ENCODE results near the gene CAPN13. TPM values are rescaled to one million over a fixed set of nuclear protein-coding genes. Genes with fewer than 3 reads are reported as not detected.

CAPN13 gene, protein sequence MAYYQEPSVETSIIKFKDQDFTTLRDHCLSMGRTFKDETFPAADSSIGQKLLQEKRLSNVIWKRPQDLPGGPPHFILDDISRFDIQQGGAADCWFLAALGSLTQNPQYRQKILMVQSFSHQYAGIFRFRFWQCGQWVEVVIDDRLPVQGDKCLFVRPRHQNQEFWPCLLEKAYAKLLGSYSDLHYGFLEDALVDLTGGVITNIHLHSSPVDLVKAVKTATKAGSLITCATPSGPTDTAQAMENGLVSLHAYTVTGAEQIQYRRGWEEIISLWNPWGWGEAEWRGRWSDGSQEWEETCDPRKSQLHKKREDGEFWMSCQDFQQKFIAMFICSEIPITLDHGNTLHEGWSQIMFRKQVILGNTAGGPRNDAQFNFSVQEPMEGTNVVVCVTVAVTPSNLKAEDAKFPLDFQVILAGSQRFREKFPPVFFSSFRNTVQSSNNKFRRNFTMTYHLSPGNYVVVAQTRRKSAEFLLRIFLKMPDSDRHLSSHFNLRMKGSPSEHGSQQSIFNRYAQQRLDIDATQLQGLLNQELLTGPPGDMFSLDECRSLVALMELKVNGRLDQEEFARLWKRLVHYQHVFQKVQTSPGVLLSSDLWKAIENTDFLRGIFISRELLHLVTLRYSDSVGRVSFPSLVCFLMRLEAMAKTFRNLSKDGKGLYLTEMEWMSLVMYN
- 0.25 TPM in 1 of 2 replicates, not detected in the other for total RNA-seq (ENCODE audit: low replicate concordance)

DNA sequence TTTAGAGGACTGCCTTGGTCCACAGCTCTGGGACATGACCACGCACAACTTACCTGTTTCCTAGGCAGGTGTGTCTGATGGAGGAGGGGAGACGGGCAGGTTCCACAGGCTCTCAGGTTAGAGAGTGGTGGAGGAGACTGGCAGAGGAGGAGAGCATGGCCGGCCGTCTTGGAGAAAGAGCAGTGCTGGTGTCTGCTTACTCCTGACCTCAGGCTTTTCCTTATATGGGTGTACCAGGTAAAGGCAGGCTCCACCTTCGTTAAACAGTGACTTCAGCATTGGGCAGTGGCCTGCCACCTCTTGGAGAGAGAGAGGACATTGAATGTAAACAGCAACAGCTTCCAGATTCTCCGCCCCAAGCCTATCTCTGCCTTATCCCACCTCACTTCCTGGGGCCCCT, at the start of gene CAPN13:
TSS of gene CAPN13 (minus strand) at position 198 of the 400 bp plus-strand sequence. CDS start 20,121 bp downstream, outside the sequence.
- Mint-ChIP-seq H3K4me3 (no peak within 1 kb of the TSS), H3K36me3 (no peaks in the 10 kb centered on the region), H3K27ac (no peak within 1 kb of the TSS), H3K27me3 (ENCODE audit: insufficient read depth, low read depth) (peaks cover 3% of the 10 kb centered on the region), H3K4me1 (no peaks in the 10 kb centered on the region), H3K9me3 (no peaks in the 10 kb centered on the region)
- Histone ChIP-seq H3K27me3 (no peaks in the 10 kb centered on the region), H4K20me1 (ENCODE audit: low read depth) (no peaks in the 10 kb centered on the region), H3K4me2 (no peak within 1 kb of the TSS), H3K4me1 (no peaks in the 10 kb centered on the region), H3K4me3 (no peak within 1 kb of the TSS), H3K27ac (no peak within 1 kb of the TSS), H3K79me2 (ENCODE audit: low read depth) (no peaks in the 10 kb centered on the region), H3K36me3 (no peaks in the 10 kb centered on the region), H3K9ac (no peak within 1 kb of the TSS), H3K9me3 (ENCODE audit: low read depth) (no peaks in the 10 kb centered on the region), H2AFZ (replicated peaks) (peak within 1 kb of the TSS; percentile 23), H3F3A (ENCODE audit: low read depth) (no peaks in the 10 kb centered on the region)
- TF ChIP-seq EZH2phosphoT487 (IDR thresholded peaks at IDR 0.05) (no peak), EZH2 (IDR thresholded peaks at IDR 0.05) (no peak)
- TF ChIP-seq, protein P1, sequence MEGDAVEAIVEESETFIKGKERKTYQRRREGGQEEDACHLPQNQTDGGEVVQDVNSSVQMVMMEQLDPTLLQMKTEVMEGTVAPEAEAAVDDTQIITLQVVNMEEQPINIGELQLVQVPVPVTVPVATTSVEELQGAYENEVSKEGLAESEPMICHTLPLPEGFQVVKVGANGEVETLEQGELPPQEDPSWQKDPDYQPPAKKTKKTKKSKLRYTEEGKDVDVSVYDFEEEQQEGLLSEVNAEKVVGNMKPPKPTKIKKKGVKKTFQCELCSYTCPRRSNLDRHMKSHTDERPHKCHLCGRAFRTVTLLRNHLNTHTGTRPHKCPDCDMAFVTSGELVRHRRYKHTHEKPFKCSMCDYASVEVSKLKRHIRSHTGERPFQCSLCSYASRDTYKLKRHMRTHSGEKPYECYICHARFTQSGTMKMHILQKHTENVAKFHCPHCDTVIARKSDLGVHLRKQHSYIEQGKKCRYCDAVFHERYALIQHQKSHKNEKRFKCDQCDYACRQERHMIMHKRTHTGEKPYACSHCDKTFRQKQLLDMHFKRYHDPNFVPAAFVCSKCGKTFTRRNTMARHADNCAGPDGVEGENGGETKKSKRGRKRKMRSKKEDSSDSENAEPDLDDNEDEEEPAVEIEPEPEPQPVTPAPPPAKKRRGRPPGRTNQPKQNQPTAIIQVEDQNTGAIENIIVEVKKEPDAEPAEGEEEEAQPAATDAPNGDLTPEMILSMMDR (IDR thresholded peaks at IDR 0.05): no peak
- DNase-seq (ENCODE audit: low spot score): peak; percentile 15

GRCh38 chr2:30847841-30848240, 40.6 kb upstream of the CAPN13 start:
- Histone ChIP-seq H3F3A (ENCODE audit: low read depth) (no peaks in the 10 kb centered on the region), H3K79me2 (ENCODE audit: low read depth) (no peaks in the 10 kb centered on the region), H3K4me3 (no peak overlapping the region), H2AFZ (replicated peaks) (no peak overlapping the region), H3K27ac (no peak overlapping the region), H4K20me1 (ENCODE audit: low read depth) (no peaks in the 10 kb centered on the region), H3K36me3 (no peaks in the 10 kb centered on the region), H3K9me3 (ENCODE audit: low read depth) (no peaks in the 10 kb centered on the region), H3K27me3 (no peaks in the 10 kb centered on the region), H3K9ac (no peak overlapping the region), H3K4me2 (no peak overlapping the region), H3K4me1 (no peaks in the 10 kb centered on the region)
- TF ChIP-seq, protein P1 (IDR thresholded peaks at IDR 0.05): no peak
- no peak for TF ChIP-seq EZH2 (IDR thresholded peaks at IDR 0.05)
- no peak for TF ChIP-seq EZH2phosphoT487 (IDR thresholded peaks at IDR 0.05)
- no peak overlapping the region for H3K27ac Mint-ChIP-seq
- no peak for DNase-seq (ENCODE audit: low spot score)
- H3K36me3 Mint-ChIP-seq: no peaks in the 10 kb centered on the region
- H3K27me3 Mint-ChIP-seq (ENCODE audit: insufficient read depth, low read depth): peaks cover 8% of the 10 kb centered on the region
- no peaks in the 10 kb centered on the region for H3K4me1 Mint-ChIP-seq
- no peak overlapping the region for H3K4me3 Mint-ChIP-seq
- peaks cover 19% of the 10 kb centered on the region for H3K9me3 Mint-ChIP-seq

DNA sequence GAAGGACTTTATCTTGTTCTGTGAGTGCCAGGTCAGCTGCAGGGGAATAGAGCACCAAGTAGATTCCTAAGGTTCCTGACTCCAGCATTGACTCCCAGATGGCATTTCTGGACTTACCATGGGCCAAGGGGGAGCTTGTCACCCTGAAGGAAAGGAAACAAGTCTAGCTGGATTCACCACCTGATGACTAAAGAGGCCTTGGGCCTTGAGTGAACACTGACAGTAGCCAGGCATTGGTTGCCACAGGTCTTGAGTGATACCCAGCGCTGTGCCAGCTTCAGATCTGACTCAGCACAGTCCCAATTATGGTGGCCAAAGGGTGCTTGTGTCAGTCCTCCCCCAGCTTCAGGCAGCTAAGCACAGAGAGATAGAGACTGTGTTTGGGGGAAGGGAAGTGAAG, 40.1 kb upstream of the CAPN13 start:
- H3K36me3 ChIP-seq: no peaks in the 10 kb centered on the region
- H3K9me3 Mint-ChIP-seq: peaks cover 19% of the 10 kb centered on the region
- TF ChIP-seq, protein P1 (IDR thresholded peaks at IDR 0.05): no peak
- H3K27me3 Mint-ChIP-seq (ENCODE audit: insufficient read depth, low read depth): peaks cover 7% of the 10 kb centered on the region
- no peak overlapping the region for H3K4me3 Mint-ChIP-seq
- no peaks in the 10 kb centered on the region for H4K20me1 ChIP-seq (ENCODE audit: low read depth)
- no peaks in the 10 kb centered on the region for H3K9me3 ChIP-seq (ENCODE audit: low read depth)
- H3K4me3 ChIP-seq: no peak overlapping the region
- no peak overlapping the region for H3K9ac ChIP-seq
- H3K4me1 Mint-ChIP-seq: no peaks in the 10 kb centered on the region
- H3K4me2 ChIP-seq: no peak overlapping the region
- H3K27me3 ChIP-seq: no peaks in the 10 kb centered on the region
- no peaks in the 10 kb centered on the region for H3K36me3 Mint-ChIP-seq
- H2AFZ ChIP-seq (replicated peaks): no peak overlapping the region
- no peak overlapping the region for H3K27ac ChIP-seq
- H3K4me1 ChIP-seq: no peaks in the 10 kb centered on the region
- no peak for DNase-seq (ENCODE audit: low spot score)
- H3K79me2 ChIP-seq (ENCODE audit: low read depth): no peaks in the 10 kb centered on the region
- no peak overlapping the region for H3K27ac Mint-ChIP-seq
- no peaks in the 10 kb centered on the region for H3F3A ChIP-seq (ENCODE audit: low read depth)
